AG04450 (cell line): ENCODE results near the gene PIMREG. TPM values are rescaled to one million over a fixed set of nuclear protein-coding genes. Genes with fewer than 3 reads are reported as not detected.

Source experiments
- CTCF ChIA-PET: fragments of 300-600, 350-600 bp; formaldehyde crosslinking; extraction: SDS; loops from one replicate; lab custom pipeline; 2022; ENCODE audit warnings: antibody characterized with exemption, inconsistent platforms; lab: Charles Lee
- POLR2A ChIA-PET: fragments of 350-600 bp; formaldehyde crosslinking; extraction: SDS; loops from one replicate; lab custom pipeline; 2021; ENCODE audit warnings: antibody characterized with exemption, inconsistent platforms; lab: Yijun Ruan, JAX
- DNase-seq: peaks from one replicate; pipeline ENCODE4 v3.0.0-alpha.2; 2011; ENCODE audit warnings: low read depth, low spot score
- H3K27ac ChIP-seq: one replicate; pipeline ENCODE4 v1.5.1; 2012; ENCODE audit warnings: low read depth, low read length, control low read depth
- H3K27me3 ChIP-seq: one replicate; pipeline ENCODE4 v1.6.0; 2012; ENCODE audit warnings: low read length; ENCODE audit not compliant: control insufficient read depth, insufficient read depth
- H3K4me3 ChIP-seq: 2 replicates; pipeline ENCODE4 v1.5.1; 2011; ENCODE audit warnings: mild to moderate bottlenecking, low read depth, low read length, control low read depth
- H3K9me3 ChIP-seq: 2 replicates; pipeline ENCODE4 v1.5.1; 2012; ENCODE audit warnings: low read length; ENCODE audit not compliant: control insufficient read depth, insufficient read depth
- CTCF ChIP-seq: IDR thresholded peaks from 2 replicates; pipeline ENCODE4 v1.5.1; 2011; ENCODE audit warnings: low read depth, low read length, control low read depth, inconsistent platforms
- polyA plus RNA-seq: library from polyadenylated mRNA; depleted of rRNA; stranded (reverse); fragments of >200 nt; gene quantifications from 2 replicates; pipeline ENCODE4 v1.2.3, GENCODE V29; 2011

Gene PIMREG
- polyA plus RNA-seq, 1 experiment: 7.0 TPM

DNA sequence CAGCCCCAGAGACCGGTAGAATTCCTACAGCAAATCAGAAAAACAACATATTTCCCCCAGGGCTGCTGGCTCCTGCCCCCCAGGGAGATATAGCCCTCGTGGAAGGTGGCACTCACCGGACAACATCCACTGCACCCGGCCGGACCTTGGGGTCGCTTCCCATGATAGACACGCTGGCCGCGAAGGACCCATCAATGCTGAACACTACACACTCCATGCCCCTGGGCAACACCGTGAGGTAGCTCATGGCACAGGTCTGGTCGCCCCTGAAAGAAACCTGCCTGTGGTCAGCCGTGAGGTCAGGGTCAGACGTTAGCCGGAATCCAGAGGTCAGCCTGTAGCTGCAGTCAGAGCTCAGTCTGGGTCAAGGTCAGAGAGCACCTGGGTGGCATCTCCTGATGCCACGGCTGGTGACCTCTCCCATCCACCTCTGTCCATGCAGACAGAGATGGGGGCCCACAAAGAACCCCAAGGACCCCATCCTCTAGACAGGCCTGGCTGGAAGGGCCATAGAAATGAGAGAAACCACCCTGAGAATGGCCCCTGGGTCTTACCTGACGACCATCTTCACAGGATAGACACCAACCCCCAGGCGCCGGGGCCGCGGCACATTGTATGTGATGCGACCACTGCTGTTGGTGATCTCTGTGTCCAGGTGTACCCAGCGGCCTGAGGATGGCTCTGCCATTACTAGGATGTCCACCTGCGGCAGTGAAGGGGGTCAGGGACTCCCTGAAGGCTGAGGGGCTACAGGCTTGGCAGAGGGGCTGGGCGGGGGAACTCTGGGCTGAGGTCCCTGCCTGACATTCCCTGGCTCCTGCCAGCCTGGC lies 19.6 kb downstream of the PIMREG start:
- Histone ChIP-seq H3K9me3 (peaks cover 4% of the 10 kb centered on the region; the same call in 1 of the 2 replicates), H3K27ac (no peak overlapping the region), H3K4me3 (no peak overlapping the region), H3K27me3 (no peaks in the 10 kb centered on the region)
- ChIA-PET POLR2A (no interaction called here), CTCF (interaction anchor here (0.9 kb wide), 1 partner anchor 9 kb away, joined by 3 read pairs; no protein-coding TSS in a partner anchor)
- no peak for TF ChIP-seq CTCF
- no peak for DNase-seq

GRCh38 chr17:6464446-6465041 lies 20.3 kb downstream of the PIMREG start:
- ChIA-PET POLR2A (no interaction called here), CTCF (no interaction called here)

GRCh38 chr17:6465206-6466003 lies 21.1 kb downstream of the PIMREG start:
- no peak for TF ChIP-seq CTCF
- ChIA-PET CTCF (interaction anchor here (0.6 kb wide), 1 partner anchor 10 kb away, joined by 3 read pairs; no protein-coding TSS in a partner anchor), POLR2A (no interaction called here)
- H3K9me3 ChIP-seq: peaks cover 4% of the 10 kb centered on the region; the same call in 1 of the 2 replicates
- no peak for DNase-seq
- H3K4me3 ChIP-seq: no peak overlapping the region
- H3K27me3 ChIP-seq: no peaks in the 10 kb centered on the region
- no peak overlapping the region for H3K27ac ChIP-seq

More at GRCh38 chr17:6464446-6465041, 20.3 kb downstream of the PIMREG start:
- no peak overlapping the region for H3K4me3 ChIP-seq
- TF ChIP-seq CTCF: no peak
- H3K27ac ChIP-seq: no peak overlapping the region
- H3K9me3 ChIP-seq: peaks cover 4% of the 10 kb centered on the region; the same call in 1 of the 2 replicates
- no peak for DNase-seq
- H3K27me3 ChIP-seq: no peaks in the 10 kb centered on the region

DNA sequence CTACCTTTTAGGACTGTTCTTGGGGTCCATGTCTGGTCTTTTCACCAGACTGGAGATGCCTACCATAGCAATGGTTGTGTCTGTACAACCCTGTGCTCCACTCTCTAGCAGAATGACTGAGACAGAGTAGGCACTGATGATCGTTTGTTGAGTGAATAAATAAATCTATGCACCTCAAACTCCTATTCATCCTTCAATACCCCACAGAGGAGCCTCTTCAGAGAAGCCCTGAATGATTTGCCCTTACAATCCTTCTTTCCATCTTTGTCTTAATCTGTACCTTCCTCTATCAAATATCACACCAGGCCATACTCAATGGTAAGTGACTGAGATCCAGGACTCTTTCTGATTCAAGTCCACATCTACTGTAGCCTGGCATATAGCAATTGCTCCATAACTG lies 23.3 kb downstream of the PIMREG start:
- POLR2A ChIA-PET: no interaction called here
- H3K27me3 ChIP-seq: no peaks in the 10 kb centered on the region
- no peak overlapping the region for H3K4me3 ChIP-seq
- DNase-seq: no peak
- peaks cover 4% of the 10 kb centered on the region; the same call in 1 of the 2 replicates for H3K9me3 ChIP-seq
- no peak overlapping the region for H3K27ac ChIP-seq
- CTCF ChIA-PET: no interaction called here
- no peak for TF ChIP-seq CTCF
